Measurements from ENCODE around the gene MICAL2. TPM values are rescaled to one million over a fixed set of nuclear protein-coding genes. Genes with fewer than 3 reads are reported as not detected.

MICAL2 gene
- polyA plus RNA-seq, 4 donors = 6.9 to 37.1 (median 8.3) TPM

DNA sequence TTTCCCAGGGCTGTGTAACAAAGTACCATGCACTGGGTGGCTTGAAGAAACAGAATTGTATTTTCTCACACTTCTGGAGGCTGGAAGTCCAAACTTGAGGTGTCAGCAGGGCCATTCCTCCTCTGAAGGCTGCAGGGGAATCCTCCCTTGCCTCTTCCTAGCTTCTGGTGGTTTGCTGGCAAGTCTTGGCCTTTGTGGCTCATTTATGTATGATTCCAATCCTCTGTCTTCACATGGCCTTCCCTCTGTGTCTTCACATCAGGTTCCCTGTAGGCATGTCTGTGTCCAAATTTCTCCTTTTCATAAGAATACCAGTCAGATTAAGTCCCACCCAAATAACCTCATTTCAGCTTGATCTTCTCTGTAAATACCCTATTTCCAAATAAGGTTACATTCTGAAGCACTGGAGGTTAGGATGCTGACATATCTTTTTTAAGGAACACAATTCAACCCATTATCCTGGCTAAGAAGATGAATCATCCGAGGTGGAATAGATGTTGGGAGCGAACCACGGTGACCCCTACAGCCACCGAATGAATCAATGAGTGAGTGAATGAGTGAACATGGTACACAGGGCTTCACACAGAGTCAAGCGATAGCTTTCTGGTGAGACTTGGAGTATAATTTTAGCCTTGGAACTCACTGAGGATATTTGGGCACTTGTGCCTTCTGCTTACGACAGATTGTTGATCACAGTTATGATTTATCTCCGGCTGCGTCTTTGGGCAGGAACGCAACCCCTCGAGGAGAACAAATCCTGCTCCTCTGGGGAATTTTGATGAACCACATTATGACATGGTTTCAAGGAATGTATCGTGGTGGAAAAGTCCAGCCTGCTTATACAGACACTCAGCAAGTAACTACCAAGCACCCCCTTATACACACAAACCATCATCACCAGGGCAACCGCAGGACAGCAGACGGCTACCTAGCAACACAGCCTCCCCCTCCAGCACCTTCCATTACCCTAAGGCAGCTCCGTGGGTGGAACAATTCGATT, 34.3 kb upstream of the MICAL2 start:
- no peak for DNase-seq (ENCODE audit: low read depth in 4 of 4, low spot score in 3 of 4)

DNA sequence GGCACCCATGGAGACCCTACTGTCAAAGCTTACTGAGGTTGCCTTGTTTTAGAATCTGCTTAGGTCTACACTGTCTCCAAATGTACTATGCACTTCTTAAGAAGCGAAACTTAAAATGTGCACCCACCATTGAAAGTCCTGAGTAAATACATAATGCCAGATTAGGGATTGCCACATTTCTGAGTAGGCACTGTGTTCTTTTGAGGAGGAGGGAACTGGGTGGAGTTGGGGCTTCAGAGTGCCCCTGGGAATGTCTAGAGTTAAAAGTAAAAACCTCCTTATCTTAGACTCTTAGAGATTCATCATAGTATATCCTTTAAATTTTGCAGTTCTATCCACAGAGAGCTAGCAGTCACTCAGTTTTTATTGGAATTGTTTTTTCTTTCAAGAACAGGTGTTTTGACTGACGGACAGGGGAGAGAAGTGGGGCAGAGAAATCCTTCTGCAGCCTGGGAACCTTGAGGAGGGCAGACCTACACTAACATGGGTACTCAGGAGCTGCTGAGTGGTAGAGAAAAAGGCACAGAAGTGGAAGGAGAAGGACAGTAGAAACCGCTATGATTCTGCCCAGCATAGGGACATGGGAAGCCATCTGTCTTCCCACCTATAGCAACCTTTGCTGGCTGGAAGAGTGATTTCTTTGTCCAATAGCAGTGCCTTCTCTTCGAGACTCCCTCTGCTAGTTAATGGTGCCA, 33.4 kb upstream of the MICAL2 start:
- DNase-seq (ENCODE audit: low read depth in 4 of 4, low spot score in 3 of 4) = no peak

DNA sequence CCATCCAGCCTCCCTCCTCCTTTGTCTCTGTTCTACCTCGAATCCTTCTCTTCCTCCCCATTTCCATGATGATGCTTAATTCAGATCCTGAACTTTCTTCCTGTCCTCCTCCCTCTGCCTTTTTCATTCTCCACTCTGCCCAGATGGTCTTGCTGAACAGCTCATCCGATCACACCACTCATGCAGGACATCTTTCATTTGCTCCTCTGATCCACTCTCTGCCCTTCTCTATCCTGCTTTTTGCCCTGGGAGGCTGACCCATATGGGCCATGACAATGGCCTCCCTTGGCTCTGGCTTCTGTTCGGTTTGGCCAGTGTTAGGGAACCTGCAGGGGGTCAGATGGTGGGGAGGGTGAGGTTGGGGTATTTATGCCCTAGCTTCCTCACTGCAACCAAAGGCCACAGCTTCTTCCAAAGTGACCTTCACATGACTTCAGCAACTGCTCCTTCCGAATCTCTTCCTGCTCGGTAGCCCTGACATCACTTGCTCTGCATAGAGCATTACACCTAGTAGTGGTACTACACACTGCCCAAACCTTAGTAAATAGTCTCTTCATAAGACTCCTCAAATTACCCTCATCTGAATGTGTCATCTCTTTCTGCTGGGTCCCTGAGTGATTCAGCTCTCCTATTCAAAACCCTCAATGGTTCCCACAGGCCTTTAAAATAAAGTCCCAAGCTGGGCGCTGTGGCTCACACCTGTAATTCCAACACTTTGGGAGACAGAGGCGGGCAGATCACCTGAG, 32.7 kb upstream of the MICAL2 start:
- DNase-seq (ENCODE audit: low read depth in 4 of 4, low spot score in 3 of 4) = no peak

DNA sequence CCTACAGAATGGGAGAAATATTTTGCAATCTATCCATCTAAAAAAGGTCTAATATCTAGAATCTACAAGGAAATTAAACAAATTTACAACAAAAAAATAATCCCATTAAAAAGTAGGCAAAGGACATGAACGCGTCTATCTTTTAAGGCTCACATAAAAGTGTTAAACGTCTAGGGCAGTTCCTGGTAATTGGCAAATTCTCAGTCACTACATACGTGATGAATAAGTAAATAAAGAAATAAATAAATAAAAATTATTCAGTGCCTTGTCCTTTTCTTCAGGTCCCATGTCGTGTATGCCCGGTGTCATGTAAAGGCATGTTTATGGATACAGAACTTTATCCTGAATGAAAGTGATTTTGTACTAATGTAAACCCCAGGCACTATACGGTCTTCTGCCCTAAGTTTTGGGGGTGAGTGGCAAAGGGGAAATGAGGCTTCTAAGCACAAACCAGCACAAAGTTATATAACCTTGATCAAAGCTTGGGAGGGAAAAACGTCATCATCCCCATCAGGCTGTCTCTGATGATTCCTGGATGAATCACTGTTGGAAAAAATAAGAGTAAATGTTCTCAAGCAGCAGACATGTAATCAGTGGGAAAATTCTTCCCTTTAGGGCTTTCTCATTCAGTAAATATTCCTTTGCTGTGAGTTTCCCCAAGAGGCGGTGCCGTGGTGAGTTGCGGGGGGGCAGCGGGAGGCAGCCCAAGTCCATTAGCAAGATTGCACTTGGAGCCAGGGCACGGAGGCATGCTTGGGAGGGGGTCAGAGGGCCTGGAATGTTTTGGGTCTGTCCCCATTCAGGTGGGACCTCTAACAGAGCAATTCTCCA, 30.4 kb upstream of the MICAL2 start:
- DNase-seq (ENCODE audit: low read depth in 4 of 4, low spot score in 3 of 4) = no peak

DNA sequence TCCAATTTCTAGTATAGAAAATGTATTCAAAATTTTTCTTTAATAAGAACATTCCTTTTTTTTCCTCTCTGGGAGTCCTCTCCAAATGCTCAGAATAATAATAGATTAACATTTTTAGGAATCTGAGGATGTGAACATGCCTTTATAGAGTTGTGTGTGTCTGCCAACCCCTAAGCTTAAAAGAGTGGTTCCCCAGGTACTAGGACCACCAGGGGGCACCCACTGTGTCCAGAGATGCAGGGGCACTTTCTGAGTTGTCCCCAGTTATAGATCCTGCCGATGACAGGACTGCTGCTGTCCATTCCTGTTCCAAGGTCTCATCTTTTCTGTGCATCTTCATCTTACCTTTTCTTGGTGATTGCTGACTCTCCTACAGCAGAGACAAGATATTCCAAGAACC, 27.0 kb upstream of the MICAL2 start:
- DNase-seq (ENCODE audit: low read depth in 4 of 4, low spot score in 3 of 4) = no peak

DNA sequence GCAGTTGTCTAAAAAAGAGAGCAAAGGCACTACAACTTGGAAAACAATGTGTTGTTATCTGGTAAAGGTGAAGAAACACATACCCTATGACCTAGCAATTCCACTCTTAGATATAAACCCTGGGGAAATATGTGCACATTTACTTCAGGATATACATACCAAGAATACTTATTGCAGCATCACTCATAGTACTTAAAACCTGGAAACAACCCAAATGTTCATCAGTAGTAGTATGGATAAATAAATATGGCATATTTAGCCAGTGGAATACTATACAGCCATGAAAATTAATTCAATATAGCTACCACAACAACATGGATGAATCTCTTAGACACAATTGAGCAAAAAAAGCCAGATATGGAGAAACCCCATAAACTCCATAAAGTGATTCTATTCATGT, 26.1 kb upstream of the MICAL2 start:
- DNase-seq (ENCODE audit: low read depth in 4 of 4, low spot score in 3 of 4) = no peak

DNA sequence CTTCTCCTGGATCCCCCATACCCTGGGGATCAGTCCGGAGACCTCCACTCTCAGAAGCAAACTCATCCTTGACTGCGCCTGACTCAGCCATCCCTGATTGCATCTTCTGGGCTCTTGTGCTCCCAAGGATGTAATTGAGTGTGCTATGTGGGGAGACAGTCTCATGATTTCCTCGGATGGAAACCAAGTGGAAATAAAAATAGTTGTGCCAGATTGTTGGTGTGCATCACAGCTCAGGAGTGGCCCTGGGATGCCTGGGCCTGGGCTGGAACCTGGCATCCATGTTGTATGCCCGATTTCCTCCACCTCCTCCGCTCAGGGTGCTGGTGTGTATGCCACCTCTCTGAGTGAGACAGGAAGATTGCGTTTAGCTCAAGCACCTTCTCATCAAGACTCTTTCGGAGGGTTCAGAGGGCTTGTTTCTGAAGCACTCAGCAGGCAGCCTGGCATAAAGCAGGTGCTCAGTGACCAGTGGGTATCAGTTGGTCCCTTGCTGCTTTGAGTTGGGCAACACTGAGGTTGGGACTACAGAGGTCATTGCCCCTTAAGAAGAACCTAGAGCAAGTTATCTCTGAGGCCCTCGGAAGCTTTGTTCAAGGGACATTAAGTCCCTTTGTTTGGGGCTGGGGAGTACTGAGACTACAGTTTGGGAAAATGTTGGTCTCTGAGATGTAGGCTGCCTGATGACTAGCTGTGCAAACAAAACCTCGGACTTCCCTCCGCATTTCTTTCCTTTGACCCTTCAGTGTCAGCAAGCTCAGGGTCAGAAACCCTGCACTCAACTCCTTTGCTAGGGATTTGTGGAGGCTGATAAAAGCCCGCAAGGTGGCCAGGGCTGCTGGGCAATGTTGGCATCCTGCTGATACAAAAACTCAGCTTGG, 24.8 kb upstream of the MICAL2 start:
- no peak for DNase-seq (ENCODE audit: low read depth in 4 of 4, low spot score in 3 of 4)

DNA sequence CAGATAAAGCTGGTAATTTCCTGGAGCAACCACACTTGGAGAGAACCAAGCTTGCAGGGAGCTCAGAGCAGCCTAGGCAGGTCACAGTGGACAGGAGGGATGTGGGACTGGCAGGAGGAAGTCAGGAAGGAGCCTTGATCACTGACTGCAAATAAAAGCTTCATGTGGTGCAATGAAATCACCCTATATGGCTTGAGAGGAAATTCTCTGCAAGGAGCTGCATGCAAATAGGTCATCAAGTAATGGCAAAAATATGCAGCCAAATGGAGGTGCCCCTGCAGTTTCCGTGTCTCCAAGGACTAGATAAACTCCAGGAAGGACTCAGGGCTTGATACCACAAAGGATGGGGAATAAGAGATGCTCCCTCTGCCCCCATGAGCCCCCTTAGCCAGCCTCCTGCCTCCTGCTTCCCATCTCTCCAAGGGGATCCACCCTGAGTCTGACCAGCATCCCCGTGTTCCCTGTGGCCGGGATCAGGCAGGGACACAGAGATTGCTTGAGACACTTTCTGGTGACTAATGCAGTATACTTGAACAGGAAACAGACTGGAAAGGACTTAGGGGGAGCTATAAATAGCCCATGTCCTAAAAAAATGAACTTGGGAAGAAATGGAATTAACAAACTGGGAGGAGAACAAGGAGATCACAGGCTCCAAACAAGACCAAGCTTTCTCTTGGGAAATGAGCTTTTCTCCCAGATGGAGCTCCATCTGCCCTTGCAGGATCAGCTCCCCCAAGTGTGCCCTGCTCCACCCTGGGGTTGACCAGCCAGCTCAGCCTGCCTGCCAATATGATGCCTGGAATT, 23.9 kb upstream of the MICAL2 start:
- DNase-seq (ENCODE audit: low read depth in 4 of 4, low spot score in 3 of 4) = no peak

DNA sequence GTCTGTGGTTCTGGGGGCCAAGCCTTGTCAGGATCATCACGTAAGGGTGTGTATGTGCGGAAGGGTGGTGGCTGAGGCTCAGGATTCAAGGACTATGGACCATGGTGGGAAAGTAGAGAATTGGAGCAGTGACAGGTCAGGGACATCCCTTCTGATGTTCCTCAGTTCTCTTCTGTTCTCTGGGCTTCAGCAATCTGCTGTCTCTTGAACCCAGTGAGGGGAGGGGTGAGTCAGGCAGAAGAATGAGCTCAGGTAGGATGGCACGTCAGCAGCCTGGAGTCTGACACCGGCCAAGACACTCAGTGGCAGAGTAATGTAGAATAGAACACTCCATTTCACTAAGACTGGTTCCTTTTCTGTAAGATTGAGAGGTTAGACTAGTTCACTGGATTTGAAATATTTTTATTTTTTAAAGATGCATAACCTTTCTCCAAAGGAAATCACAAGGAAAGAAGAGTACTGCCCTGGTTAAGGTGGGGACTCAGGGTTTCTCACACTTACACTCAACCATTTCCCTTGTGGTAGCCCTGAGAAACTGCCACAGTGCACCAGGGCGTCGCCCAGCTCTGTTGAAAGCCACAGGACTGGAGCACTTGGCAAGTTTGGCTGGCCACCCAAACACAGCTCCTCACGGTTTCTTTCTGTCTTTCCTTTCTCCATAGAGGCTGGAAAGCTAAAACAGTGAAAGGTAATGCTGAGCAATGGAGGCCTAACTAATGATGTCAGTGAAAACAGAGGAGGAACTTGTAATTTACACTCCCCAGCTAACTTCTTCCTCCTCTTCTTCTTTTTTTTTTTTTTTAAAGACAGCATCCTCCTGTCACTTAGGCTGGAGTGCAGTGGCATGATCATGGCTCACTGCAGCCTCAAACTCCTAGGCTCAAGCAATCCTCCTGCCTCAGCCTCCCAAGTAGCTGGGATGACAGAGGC, 23.1 kb upstream of the MICAL2 start:
- DNase-seq (ENCODE audit: low read depth in 4 of 4, low spot score in 3 of 4) = no peak

DNA sequence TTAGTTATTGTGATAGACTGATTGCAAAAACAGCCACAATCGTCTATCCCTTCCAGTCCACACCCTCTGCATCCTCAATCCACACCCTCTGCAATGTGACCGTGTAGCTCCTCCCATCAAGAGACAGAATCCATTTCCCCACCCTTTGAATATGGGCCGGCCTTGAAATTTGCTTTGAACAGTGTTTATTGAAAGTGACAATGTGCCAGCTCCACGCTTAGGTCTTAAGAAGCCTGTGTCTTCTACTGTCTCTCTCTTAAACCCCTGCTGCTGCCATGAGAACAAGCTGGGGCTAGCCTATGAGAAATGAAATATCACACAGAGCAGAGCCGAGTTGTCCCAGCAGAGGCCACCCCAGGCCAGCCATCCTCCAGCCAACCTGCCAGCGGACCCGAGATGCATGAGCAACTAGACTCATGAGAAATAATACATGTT, 22.3 kb upstream of the MICAL2 start:
- no peak for DNase-seq (ENCODE audit: low read depth in 4 of 4, low spot score in 3 of 4)

DNA sequence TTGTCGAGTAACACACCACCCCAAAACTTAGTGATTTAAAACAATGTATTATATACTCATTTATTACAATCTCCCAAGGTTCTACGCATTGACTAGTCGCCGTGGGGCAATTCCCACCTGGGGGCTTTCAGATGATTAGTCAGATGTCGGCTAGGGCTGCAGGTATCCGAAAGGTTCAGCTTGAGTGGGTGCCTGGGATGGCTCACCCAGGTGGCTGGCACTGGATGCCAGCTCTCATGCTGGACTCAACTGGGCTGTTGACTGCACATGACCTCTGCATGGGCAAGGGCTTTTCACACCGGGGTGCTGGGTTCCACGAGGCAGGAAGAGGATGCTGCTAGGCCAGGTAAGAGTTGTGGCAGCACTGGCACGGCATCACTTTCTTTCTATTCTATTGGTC, 21.9 kb upstream of the MICAL2 start:
- no peak for DNase-seq (ENCODE audit: low read depth in 4 of 4, low spot score in 3 of 4)

DNA sequence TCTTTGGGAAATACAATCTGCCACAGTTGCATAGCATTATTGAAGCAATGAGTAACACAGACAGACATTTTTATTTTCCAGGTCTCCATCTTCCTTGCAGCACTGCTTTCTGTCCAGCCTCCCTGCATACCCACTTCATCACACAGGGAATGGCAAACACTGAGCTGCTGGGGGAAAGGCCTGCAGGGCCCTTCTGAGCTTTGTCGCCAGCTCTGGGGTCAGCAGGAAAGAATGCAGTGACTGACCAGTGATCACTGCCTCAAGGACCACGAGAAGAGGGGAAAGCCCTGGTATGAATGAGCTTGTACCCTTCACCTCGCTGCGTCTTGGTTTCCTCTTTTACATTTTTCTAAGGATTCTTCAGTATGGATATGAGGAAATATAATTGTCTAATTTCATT, 21.3 kb upstream of the MICAL2 start:
- no peak for DNase-seq (ENCODE audit: low read depth in 4 of 4, low spot score in 3 of 4)

DNA sequence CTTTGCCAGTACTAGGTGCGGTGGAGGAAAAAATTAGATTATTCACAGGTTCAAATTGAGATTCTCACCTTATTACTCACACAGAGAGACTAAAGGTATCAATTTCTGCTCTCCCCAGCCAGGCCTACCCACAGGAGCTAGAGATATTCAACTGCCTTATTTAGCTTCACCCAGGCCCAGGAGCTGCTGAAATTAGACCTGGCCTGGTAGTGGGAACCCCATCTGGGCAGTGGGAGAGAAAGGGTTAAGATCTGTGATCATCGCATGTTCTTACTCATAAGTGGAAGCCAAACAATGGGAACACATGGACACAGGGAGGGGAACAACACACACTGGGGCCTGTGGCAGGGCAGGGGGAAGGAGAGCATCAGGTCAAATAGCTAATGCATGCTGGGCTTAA, 20.9 kb upstream of the MICAL2 start:
- no peak for DNase-seq (ENCODE audit: low read depth in 4 of 4, low spot score in 3 of 4)

DNA sequence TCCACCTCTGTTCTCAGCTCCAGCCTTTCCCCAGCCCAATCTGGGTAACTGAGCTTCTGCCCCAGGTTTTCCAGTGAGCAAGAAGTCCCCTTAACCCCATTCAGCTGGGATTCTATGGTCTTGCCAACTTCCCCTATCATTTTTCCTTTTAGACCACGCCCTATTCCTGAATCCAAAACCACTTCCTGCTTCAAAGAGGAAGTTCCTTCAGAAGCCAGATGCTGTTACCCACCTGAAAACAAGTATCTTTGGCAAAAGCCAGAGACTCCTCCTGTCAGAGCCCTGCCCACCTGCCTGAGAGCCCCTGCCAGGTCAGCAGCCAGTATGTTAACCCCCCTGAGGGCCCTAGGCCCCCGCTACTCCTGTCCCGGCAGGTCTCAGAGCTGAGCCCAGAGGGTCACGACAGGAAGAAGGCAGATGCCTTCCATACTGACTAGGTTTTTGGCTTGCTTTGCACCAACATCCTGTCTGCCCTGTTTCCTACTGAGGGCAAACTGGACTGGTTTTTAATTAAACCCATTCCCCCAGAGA, 20.3 kb upstream of the MICAL2 start:
- DNase-seq (ENCODE audit: low read depth in 4 of 4, low spot score in 3 of 4) = no peak

DNA sequence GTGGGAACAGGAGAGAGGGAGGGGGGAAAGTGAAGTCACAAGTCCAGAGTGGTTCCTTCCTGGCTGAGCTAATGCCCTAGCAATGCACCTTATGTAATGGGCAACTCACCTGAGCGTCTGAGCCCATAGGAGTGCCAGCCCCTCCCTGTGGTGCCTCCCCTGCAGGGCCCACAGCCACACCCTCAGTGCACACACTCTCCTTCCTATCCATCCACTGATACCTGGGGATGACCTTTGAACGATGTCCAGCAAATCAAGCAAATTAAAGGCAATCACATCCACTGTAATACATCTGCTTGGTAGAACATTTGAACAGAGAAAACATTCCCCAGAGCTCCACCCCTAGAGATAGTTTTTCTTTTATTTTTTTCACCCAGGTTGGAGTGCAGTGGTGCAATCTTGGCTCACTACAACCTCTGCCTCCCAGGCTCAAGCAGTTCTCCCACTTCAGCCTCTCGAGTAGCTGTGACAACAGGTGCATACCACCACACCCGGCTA, 19.6 kb upstream of the MICAL2 start:
- no peak for DNase-seq (ENCODE audit: low read depth in 4 of 4, low spot score in 3 of 4)

DNA sequence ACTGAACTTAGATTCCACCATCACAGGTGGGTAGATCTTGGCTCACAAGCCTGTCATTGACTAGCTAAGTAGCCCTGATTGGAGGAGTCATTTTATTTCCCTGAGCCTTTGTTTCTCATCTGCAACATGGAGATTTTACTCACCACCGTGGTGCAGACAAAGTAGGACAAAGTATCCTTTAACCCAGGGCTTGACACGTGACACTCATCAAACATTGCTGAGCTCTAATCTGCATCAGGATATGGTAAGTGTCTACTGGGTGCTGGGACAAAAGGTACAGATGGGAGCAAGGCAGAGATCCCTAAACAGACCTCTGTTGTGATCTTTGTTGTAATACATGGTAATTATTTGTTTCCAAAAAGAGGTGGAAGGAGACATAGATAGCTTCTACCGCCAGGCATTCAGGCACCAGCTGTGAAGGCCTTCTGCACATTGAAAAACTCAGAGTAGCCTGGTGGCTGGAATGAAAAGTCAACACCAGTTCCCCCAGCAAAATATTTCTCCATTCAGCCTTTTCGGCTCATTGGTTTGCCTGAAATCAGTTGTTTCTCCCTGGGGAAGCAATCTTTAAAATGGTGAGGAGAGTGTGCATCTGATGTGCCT, 18.3 kb upstream of the MICAL2 start:
- DNase-seq (ENCODE audit: low read depth in 4 of 4, low spot score in 3 of 4) = no peak

DNA sequence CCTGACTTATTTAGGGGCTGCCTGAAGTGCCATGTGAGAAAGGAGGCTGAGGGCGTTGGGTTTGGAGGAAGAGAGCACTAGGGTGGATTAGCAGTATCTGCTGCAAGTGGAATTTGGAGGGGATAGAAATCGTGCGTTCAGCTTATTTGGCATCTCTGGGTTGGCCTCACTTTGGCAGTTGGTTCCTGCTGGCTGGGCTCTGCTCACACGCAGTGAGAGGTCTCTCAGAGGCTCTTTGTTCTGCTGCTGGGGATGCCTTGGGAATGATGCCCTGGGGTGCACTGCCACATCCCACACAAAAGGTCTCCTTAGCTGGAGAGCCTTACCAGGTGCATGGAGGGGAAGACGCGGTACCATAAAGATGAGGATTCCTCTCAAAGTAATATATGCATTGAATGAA, 17.7 kb upstream of the MICAL2 start:
- DNase-seq (ENCODE audit: low read depth in 4 of 4, low spot score in 3 of 4) = no peak

All from left renal pelvis (tissue), 4 donors.